ENCODE measurements around the gene ATP6V1D. TPM values are rescaled to one million over a fixed set of nuclear protein-coding genes. Genes with fewer than 3 reads are reported as not detected.

ATP6V1D gene
- total RNA-seq = 110 and 116 TPM in 2 replicates

DNA sequence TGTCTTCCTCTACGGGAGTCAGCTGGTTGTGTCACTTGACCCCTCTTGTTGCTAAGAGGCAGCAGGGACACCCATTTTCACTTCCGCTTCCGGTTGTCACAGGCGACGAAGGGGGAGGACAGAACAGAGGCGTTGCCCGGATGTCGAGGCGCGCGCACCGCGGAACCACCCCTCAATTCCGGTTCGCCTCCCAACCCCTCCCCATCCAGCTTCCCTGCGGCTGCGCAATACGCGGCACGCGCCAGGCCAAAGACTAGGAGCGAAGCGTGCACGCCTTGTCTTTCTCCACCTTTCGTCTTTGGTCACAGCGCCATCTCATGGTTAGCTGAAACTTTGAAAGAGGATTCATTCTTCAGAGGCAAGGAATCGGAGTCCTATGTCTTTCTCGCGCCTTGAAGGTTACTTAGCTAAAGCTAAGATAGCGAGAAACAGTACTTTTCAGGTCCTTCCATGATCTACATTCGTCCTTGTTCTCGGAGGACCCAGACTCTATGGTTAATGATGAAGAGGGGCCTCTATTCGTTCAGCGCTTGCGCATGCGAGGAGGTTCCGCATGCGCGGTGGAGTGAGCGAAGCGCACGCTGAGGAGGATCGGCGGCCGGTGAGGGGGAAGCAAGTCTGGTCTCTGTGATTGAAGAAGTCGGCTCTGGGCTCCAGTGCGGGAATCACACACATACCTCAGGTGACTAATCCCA, at the start of gene ATP6V1D, which contains the start of gene EIF2S1:
TSS of gene ATP6V1D (minus strand) at position 30 of the 695 bp plus-strand sequence. CDS start 106 bp downstream, outside the sequence.
TSS of gene EIF2S1 (plus strand) at position 554 of the 695 bp plus-strand sequence. CDS start 4,440 bp downstream, outside the sequence.

Other genes starting within 250 kb of the ATP6V1D start
- gene GARIN2, start 170.4 kb downstream of the ATP6V1D start, total RNA-seq = under 0.01 TPM in 1 of 2 replicates, not detected in the other
- 24.7 and 33.4 TPM in 2 replicates for gene PALS1, start 118.4 kb downstream of the ATP6V1D start, total RNA-seq
- 376 and 438 TPM in 2 replicates for gene EIF2S1, start 524 bp upstream of the ATP6V1D start, total RNA-seq
- 14.9 and 27.0 TPM in 2 replicates for gene PLEK2, start 52.4 kb upstream of the ATP6V1D start, total RNA-seq
- under 0.01 and 0.15 TPM in 2 replicates for gene TMEM229B, start 128.9 kb upstream of the ATP6V1D start, total RNA-seq
- gene PLEKHH1, start 173.5 kb upstream of the ATP6V1D start, total RNA-seq = under 0.01 TPM in 2 replicates
- gene PIGH, start 240.5 kb upstream of the ATP6V1D start, total RNA-seq = 12.3 TPM in 2 replicates

Data from epithelial cell of umbilical artery (primary cell).